IgD-negative memory B cell (primary cell): ENCODE results near the gene LNX1. TPM values are rescaled to one million over a fixed set of nuclear protein-coding genes. Genes with fewer than 3 reads are reported as not detected.

Source experiments
- H3K27ac Mint-ChIP-seq, 3 donors: one replicate each; pipeline ENCODE4 v1.8.0; 2020 to 2022; ENCODE audit warnings: mild to moderate bottlenecking in 3 of 3, mixed read lengths in 3 of 3, moderate library complexity in 1 of 3
- H3K27me3 Mint-ChIP-seq: one replicate; pipeline ENCODE4 v1.8.0; 2021; ENCODE audit warnings: mixed read lengths
- H3K36me3 Mint-ChIP-seq: one replicate; pipeline ENCODE4 v1.8.0; 2020; ENCODE audit warnings: mild to moderate bottlenecking, mixed read lengths
- H3K4me1 Mint-ChIP-seq, 3 donors: one replicate each; pipeline ENCODE4 v1.8.0; 2020 to 2022; ENCODE audit warnings: mixed read lengths in 3 of 3, mild to moderate bottlenecking in 1 of 3
- H3K4me3 Mint-ChIP-seq, 4 donors: one replicate each; pipeline ENCODE4 v1.8.0; 2020 to 2022; ENCODE audit warnings: mild to moderate bottlenecking in 4 of 4, mixed read lengths in 4 of 4, moderate library complexity in 3 of 4
- H3K9me3 Mint-ChIP-seq, 3 donors: one replicate each; pipeline ENCODE4 v1.8.0; 2020 to 2021; ENCODE audit warnings: mixed read lengths in 3 of 3, mild to moderate bottlenecking in 1 of 3
- polyA plus RNA-seq: library from polyadenylated mRNA; unstranded; fragments of 300-500 nt; fragmentation: Illumina TruSeq; gene quantifications from one replicate; pipeline ENCODE4 v1.2.3, GENCODE V29; 2021

LNX1 gene
- polyA plus RNA-seq, 1 donor from 2014 or later, result 0.53 TPM

- H3K9me3 Mint-ChIP-seq, result no peaks in the 10 kb centered on the region
- peaks cover 1% of the 10 kb centered on the region for H3K36me3 Mint-ChIP-seq
- H3K27me3 Mint-ChIP-seq, result peaks cover 4% of the 10 kb centered on the region
- H3K4me1 Mint-ChIP-seq, result no peaks in the 10 kb centered on the region
- H3K27ac Mint-ChIP-seq, result no peak overlapping the region
- H3K4me3 Mint-ChIP-seq, result no peak overlapping the region
Observed at GRCh38 chr4:53520116-53520515, 71.2 kb downstream of the LNX1 start.

GRCh38 chr4:53518807-53519206, 72.5 kb downstream of the LNX1 start:
- peaks cover 8% of the 10 kb centered on the region for H3K27me3 Mint-ChIP-seq
- H3K27ac Mint-ChIP-seq, result no peak overlapping the region
- H3K36me3 Mint-ChIP-seq, result no peaks in the 10 kb centered on the region
- H3K9me3 Mint-ChIP-seq, result no peaks in the 10 kb centered on the region
- no peak overlapping the region for H3K4me3 Mint-ChIP-seq
- no peaks in the 10 kb centered on the region for H3K4me1 Mint-ChIP-seq

- no peak overlapping the region for H3K27ac Mint-ChIP-seq
- no peaks in the 10 kb centered on the region for H3K4me1 Mint-ChIP-seq
- H3K27me3 Mint-ChIP-seq, result peaks cover 4% of the 10 kb centered on the region
Observed at GRCh38 chr4:53515076-53515475, 76.2 kb downstream of the LNX1 start.

GRCh38 chr4:53514509-53514908, 76.8 kb downstream of the LNX1 start:
- no peak overlapping the region for H3K4me3 Mint-ChIP-seq
- H3K9me3 Mint-ChIP-seq, result no peaks in the 10 kb centered on the region
- H3K36me3 Mint-ChIP-seq, result peaks cover 2% of the 10 kb centered on the region
- no peak overlapping the region for H3K27ac Mint-ChIP-seq
- H3K27me3 Mint-ChIP-seq, result peaks cover 5% of the 10 kb centered on the region
- no peaks in the 10 kb centered on the region for H3K4me1 Mint-ChIP-seq

More at GRCh38 chr4:53515076-53515475, 76.2 kb downstream of the LNX1 start:
- Mint-ChIP-seq H3K36me3 (peaks cover 2% of the 10 kb centered on the region), H3K9me3 (no peaks in the 10 kb centered on the region), H3K4me3 (no peak overlapping the region)

- no peaks in the 10 kb centered on the region for H3K4me1 Mint-ChIP-seq
- H3K9me3 Mint-ChIP-seq, result no peaks in the 10 kb centered on the region
- peaks cover 14% of the 10 kb centered on the region for H3K27me3 Mint-ChIP-seq
- H3K27ac Mint-ChIP-seq, result no peak overlapping the region
- H3K4me3 Mint-ChIP-seq, result no peak overlapping the region
- peaks cover 2% of the 10 kb centered on the region for H3K36me3 Mint-ChIP-seq
Observed at GRCh38 chr4:53512608-53513007, 78.7 kb downstream of the LNX1 start.

GRCh38 chr4:53511014-53511413, 80.3 kb downstream of the LNX1 start:
- Mint-ChIP-seq H3K4me3 (no peak overlapping the region), H3K4me1 (no peaks in the 10 kb centered on the region), H3K27me3 (peaks cover 14% of the 10 kb centered on the region), H3K36me3 (peaks cover 2% of the 10 kb centered on the region), H3K27ac (no peak overlapping the region), H3K9me3 (no peaks in the 10 kb centered on the region)

GRCh38 chr4:53510321-53510720, 81.0 kb downstream of the LNX1 start:
- no peaks in the 10 kb centered on the region for H3K9me3 Mint-ChIP-seq
- H3K36me3 Mint-ChIP-seq, result peaks cover 2% of the 10 kb centered on the region
- peaks cover 14% of the 10 kb centered on the region for H3K27me3 Mint-ChIP-seq
- H3K27ac Mint-ChIP-seq, result no peak overlapping the region
- H3K4me3 Mint-ChIP-seq, result no peak overlapping the region
- no peaks in the 10 kb centered on the region for H3K4me1 Mint-ChIP-seq

- H3K27ac Mint-ChIP-seq, result no peak overlapping the region
- peaks cover 10% of the 10 kb centered on the region for H3K27me3 Mint-ChIP-seq
- no peak overlapping the region for H3K4me3 Mint-ChIP-seq
- no peaks in the 10 kb centered on the region for H3K9me3 Mint-ChIP-seq
- peaks cover 2% of the 10 kb centered on the region for H3K36me3 Mint-ChIP-seq
- no peaks in the 10 kb centered on the region for H3K4me1 Mint-ChIP-seq
Observed at GRCh38 chr4:53508446-53508845, 82.8 kb downstream of the LNX1 start.

- Mint-ChIP-seq H3K27ac (no peak overlapping the region), H3K36me3 (peaks cover 2% of the 10 kb centered on the region), H3K9me3 (no peaks in the 10 kb centered on the region), H3K4me3 (no peak overlapping the region), H3K4me1 (no peaks in the 10 kb centered on the region), H3K27me3 (peaks cover 10% of the 10 kb centered on the region)
Observed at GRCh38 chr4:53507671-53508286, 83.5 kb downstream of the LNX1 start.

- peaks cover 2% of the 10 kb centered on the region for H3K36me3 Mint-ChIP-seq
- H3K4me3 Mint-ChIP-seq, result no peak overlapping the region
Observed at GRCh38 chr4:53507058-53507457, 84.2 kb downstream of the LNX1 start.

GRCh38 chr4:53505947-53506346, 85.3 kb downstream of the LNX1 start:
- Mint-ChIP-seq H3K27ac (no peak overlapping the region), H3K27me3 (peaks cover 10% of the 10 kb centered on the region), H3K9me3 (no peaks in the 10 kb centered on the region), H3K4me1 (no peaks in the 10 kb centered on the region), H3K4me3 (no peak overlapping the region), H3K36me3 (peaks cover 2% of the 10 kb centered on the region)

More at GRCh38 chr4:53507058-53507457, 84.2 kb downstream of the LNX1 start:
- Mint-ChIP-seq H3K4me1 (no peaks in the 10 kb centered on the region), H3K27me3 (peaks cover 10% of the 10 kb centered on the region), H3K9me3 (no peaks in the 10 kb centered on the region), H3K27ac (no peak overlapping the region)

GRCh38 chr4:53502094-53502493, 89.2 kb downstream of the LNX1 start:
- no peak overlapping the region for H3K4me3 Mint-ChIP-seq
- H3K27me3 Mint-ChIP-seq, result no peaks in the 10 kb centered on the region
- H3K27ac Mint-ChIP-seq, result no peak overlapping the region
- peaks cover 0 to 1% (median 0%) of the 10 kb centered on the region in 3 donors for H3K4me1 Mint-ChIP-seq
- H3K36me3 Mint-ChIP-seq, result peaks cover 2% of the 10 kb centered on the region
- no peaks in the 10 kb centered on the region for H3K9me3 Mint-ChIP-seq

GRCh38 chr4:53501561-53501960, 89.7 kb downstream of the LNX1 start:
- Mint-ChIP-seq H3K27me3 (no peaks in the 10 kb centered on the region), H3K9me3 (no peaks in the 10 kb centered on the region), H3K4me3 (no peak overlapping the region), H3K4me1 (peaks cover 0 to 1% (median 0%) of the 10 kb centered on the region in 3 donors), H3K27ac (no peak overlapping the region), H3K36me3 (peaks cover 2% of the 10 kb centered on the region)

- Mint-ChIP-seq H3K27me3 (no peaks in the 10 kb centered on the region), H3K27ac (no peak overlapping the region), H3K4me3 (no peak overlapping the region), H3K9me3 (no peaks in the 10 kb centered on the region), H3K4me1 (peaks cover 0 to 1% (median 0%) of the 10 kb centered on the region in 3 donors), H3K36me3 (peaks cover 2% of the 10 kb centered on the region)
Observed at GRCh38 chr4:53500546-53500945, 90.7 kb downstream of the LNX1 start.

GRCh38 chr4:53499791-53500190, 91.5 kb downstream of the LNX1 start:
- Mint-ChIP-seq H3K27me3 (no peaks in the 10 kb centered on the region), H3K4me1 (peaks cover 0 to 1% (median 0%) of the 10 kb centered on the region in 3 donors)

GRCh38 chr4:53498706-53499105, 92.6 kb downstream of the LNX1 start:
- H3K27ac Mint-ChIP-seq, result no peak overlapping the region
- H3K9me3 Mint-ChIP-seq, result no peaks in the 10 kb centered on the region
- H3K36me3 Mint-ChIP-seq, result peaks cover 2% of the 10 kb centered on the region
- no peaks in the 10 kb centered on the region for H3K27me3 Mint-ChIP-seq
- peaks cover 0 to 1% (median 0%) of the 10 kb centered on the region in 3 donors for H3K4me1 Mint-ChIP-seq
- H3K4me3 Mint-ChIP-seq, result no peak overlapping the region

More at GRCh38 chr4:53499791-53500190, 91.5 kb downstream of the LNX1 start:
- H3K27ac Mint-ChIP-seq, result no peak overlapping the region
- no peak overlapping the region for H3K4me3 Mint-ChIP-seq
- H3K36me3 Mint-ChIP-seq, result peaks cover 2% of the 10 kb centered on the region
- H3K9me3 Mint-ChIP-seq, result no peaks in the 10 kb centered on the region
